ENCODE measurements around the gene BET1L.
"Not testable (repeated sequence)": the region's sequence is repeated elsewhere in the genome, so short reads cannot be mapped to it uniquely, and the experiment has no call there.

Gene BET1L

GRCh38 chr11:224424-224823 lies 17.2 kb upstream of the BET1L start:
- no peaks in the 10 kb centered on the region for H3K9me3 ChIP-seq (ENCODE audit: insufficient read depth, low read depth, low read length)
- no peak overlapping the region for H3K9ac ChIP-seq (ENCODE audit: low read depth, low read length)
- H3K27ac ChIP-seq (ENCODE audit: low read length): no peak overlapping the region
- H3K27me3 ChIP-seq (ENCODE audit: insufficient read depth, low read length): no peaks in the 10 kb centered on the region
- no peak overlapping the region for H3K4me3 ChIP-seq (ENCODE audit: low read length)
- no peaks in the 10 kb centered on the region for H3K4me1 ChIP-seq (ENCODE audit: insufficient read depth, low read length)
- H3K36me3 ChIP-seq (ENCODE audit: insufficient read depth, low read depth, low read length): no peaks in the 10 kb centered on the region

GRCh38 chr11:223884-224283 lies 16.7 kb upstream of the BET1L start:
- H3K4me1 ChIP-seq (ENCODE audit: insufficient read depth, low read length): no peaks in the 10 kb centered on the region
- H3K36me3 ChIP-seq (ENCODE audit: insufficient read depth, low read depth, low read length): no peaks in the 10 kb centered on the region
- H3K9me3 ChIP-seq (ENCODE audit: insufficient read depth, low read depth, low read length): no peaks in the 10 kb centered on the region
- H3K27ac ChIP-seq (ENCODE audit: low read length): no peak overlapping the region
- no peak overlapping the region for H3K4me3 ChIP-seq (ENCODE audit: low read length)
- no peak overlapping the region for H3K9ac ChIP-seq (ENCODE audit: low read depth, low read length)
- no peaks in the 10 kb centered on the region for H3K27me3 ChIP-seq (ENCODE audit: insufficient read depth, low read length)

DNA sequence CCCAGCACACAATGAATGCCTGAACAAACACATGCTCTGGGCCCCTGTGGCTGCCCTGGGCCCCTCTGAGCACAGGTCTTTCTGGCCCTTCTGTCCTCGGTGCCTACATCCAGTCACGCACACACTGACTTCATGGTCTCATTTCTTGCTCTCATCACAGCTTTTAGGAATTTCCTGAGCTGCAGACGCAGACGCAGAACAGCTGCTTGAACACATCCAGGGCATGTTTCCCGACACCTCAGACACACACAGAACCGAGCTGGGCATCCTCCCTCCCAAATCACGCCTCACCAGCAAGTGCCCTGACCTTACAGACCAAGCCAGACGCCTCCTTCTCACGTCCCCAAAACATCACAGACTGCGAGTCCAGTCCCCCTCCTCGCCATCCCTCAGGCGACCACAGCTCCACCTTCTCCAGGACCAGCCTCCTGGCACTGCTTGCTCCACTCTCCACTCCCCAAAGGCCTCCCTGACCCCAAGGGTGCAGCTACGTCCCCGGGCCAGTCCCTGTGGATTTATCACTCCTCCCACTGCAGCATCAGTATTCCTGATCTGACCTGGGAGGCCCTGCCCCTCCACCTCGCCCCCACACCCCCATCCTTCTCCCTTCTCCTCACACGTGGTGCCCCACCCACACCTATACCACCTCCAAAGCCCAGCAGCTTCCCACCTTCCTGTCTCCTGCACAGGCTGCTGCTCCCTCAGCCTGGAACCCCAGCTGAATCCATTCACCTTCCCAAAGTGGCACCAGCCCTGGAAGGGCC lies 16.0 kb upstream of the BET1L start:
- Histone ChIP-seq H3K9me3 (ENCODE audit: insufficient read depth, low read depth, low read length) (no peaks in the 10 kb centered on the region), H3K4me3 (ENCODE audit: low read length) (no peak overlapping the region), H3K27ac (ENCODE audit: low read length) (no peak overlapping the region), H3K9ac (ENCODE audit: low read depth, low read length) (no peak overlapping the region), H3K4me1 (ENCODE audit: insufficient read depth, low read length) (no peaks in the 10 kb centered on the region), H3K36me3 (ENCODE audit: insufficient read depth, low read depth, low read length) (no peaks in the 10 kb centered on the region; the same call in 1 of the 2 replicates), H3K27me3 (ENCODE audit: insufficient read depth, low read length) (no peaks in the 10 kb centered on the region)

DNA sequence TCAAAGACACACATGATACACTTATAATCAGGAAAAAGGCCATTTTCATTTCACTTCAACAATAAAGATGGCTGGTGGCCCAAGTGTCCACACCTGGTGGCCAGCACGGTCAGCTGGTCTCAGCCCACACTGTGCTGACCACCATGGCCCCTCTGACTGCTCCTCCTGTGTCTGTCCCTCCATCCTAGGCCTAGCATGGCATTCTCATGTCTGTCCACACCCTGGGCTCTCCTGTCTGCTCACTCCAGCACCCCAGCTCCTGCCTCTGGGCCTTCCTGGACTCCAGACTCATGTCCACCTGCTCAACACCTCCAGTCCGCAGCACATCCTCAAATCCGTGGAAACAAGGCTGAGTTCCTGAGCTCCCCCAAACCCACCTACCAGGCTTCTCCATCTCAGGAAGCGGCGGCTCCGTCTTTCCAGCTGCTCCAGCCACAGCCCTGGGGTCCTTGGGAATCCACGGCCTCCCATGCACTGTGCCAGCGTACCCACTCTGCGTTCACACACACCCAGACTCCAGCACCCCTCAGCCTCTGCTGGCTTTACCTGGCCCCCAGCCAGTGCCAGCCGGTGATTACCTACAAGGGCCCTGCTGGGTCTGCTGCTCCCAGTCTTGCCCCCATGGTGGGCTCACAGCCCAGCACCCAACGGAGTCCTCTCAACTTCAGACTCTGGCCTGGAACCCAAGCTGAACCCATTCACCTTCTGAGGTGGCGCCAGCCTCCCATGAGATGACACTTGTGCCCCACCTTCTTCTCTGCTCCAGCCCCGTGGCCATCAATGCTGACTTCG lies 15.0 kb upstream of the BET1L start:
- H3K4me1 ChIP-seq (ENCODE audit: insufficient read depth, low read length): no peaks in the 10 kb centered on the region
- H3K36me3 ChIP-seq (ENCODE audit: insufficient read depth, low read depth, low read length): no peaks in the 10 kb centered on the region; the same call in 1 of the 2 replicates
- H3K27me3 ChIP-seq (ENCODE audit: insufficient read depth, low read length): no peaks in the 10 kb centered on the region
- H3K4me3 ChIP-seq (ENCODE audit: low read length): no peak overlapping the region
- H3K27ac ChIP-seq (ENCODE audit: low read length): no peak overlapping the region
- H3K9ac ChIP-seq (ENCODE audit: low read depth, low read length): no peak overlapping the region
- no peaks in the 10 kb centered on the region for H3K9me3 ChIP-seq (ENCODE audit: insufficient read depth, low read depth, low read length)

DNA sequence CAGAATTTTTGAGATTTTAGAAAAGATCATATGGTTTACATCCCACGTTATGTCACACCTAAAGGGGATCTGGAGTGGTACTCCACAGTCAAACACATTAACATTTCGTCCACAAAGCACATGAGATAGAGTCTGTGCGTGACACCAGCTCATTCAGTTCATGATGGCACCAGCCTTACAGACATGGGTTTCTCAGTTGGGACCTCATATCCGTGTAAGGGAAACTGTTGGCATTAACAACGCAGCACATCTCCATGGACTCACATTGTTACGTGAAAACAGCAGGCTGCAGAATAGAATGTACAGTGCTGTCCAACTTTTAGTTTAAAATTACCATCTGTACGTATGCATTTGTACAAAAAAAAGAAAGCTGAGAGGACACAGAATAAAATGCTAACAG lies 14.3 kb upstream of the BET1L start:
- Histone ChIP-seq H3K27ac (ENCODE audit: low read length) (no peak overlapping the region), H3K36me3 (ENCODE audit: insufficient read depth, low read depth, low read length) (no peaks in the 10 kb centered on the region; the same call in none of the 2 replicates), H3K9me3 (ENCODE audit: insufficient read depth, low read depth, low read length) (no peaks in the 10 kb centered on the region), H3K4me3 (ENCODE audit: low read length) (no peak overlapping the region), H3K9ac (ENCODE audit: low read depth, low read length) (no peak overlapping the region), H3K27me3 (ENCODE audit: insufficient read depth, low read length) (no peaks in the 10 kb centered on the region), H3K4me1 (ENCODE audit: insufficient read depth, low read length) (no peaks in the 10 kb centered on the region)

DNA sequence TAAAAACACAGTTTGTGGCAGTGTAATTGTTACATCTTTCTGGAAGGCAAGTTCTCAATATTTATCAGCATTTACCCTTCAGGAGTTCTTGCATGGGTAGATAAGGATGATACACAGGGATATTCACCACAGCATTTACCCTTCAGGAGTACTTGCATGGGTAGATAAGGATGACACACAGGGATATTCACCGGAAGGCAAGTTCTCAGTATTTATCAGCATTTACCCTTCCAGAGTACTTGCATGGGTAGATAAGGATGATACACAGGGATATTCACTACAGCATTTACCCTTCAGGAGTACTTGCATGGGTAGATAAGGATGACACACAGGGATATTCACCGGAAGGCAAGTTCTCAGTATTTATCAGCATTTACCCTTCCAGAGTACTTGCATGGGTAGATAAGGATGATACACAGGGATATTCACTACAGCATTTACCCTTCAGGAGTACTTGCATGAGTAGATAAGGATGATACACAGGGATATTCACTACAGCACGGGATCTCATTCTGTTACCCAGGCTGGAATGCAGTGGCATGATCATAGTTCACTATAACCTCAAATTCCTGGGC lies 13.5 kb upstream of the BET1L start:
- H3K36me3 ChIP-seq (ENCODE audit: insufficient read depth, low read depth, low read length); H3K4me3 ChIP-seq (ENCODE audit: low read length); H3K4me1 ChIP-seq (ENCODE audit: insufficient read depth, low read length); H3K9ac ChIP-seq (ENCODE audit: low read depth, low read length); H3K9me3 ChIP-seq (ENCODE audit: insufficient read depth, low read depth, low read length); H3K27me3 ChIP-seq (ENCODE audit: insufficient read depth, low read length); H3K27ac ChIP-seq (ENCODE audit: low read length): not testable (repeated sequence)

DNA sequence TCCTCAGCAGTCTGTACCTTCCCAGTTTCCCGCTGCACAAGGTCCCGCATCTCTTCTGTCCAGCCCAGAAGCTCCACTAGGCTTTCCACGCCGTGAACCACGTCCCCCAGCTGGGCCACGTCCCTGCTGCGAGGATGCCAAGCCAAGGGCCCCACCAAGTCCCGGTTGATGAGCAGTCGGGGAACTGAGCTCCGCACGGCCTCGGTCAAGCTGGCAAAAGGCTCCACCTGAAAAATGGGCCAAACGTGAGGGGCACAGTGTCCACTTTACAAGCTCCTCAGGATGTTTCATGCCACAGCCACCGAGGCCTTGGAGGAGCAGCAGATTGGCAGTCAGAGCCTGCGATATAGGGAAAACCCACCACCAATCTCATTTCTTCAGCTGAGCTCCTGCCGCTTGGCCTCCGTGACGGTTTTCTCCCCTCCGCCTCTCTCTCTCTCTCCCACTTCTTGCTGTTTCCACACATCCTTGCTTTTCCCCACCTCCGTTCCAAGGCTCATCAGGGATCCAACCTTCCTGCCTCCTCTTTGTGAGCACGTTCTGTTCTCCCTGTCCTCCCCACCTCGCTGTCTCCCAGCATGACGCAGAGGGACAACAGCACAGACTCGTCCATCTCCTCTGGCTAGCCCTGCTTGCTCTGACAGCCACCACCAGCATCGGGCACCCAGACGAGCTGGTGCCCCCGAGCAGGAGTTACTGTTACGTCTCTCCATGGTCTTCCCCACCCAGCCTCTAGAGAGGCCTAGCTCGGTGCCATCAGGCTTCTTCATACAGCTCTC lies 11.8 kb upstream of the BET1L start:
- no peaks in the 10 kb centered on the region for H3K27me3 ChIP-seq (ENCODE audit: insufficient read depth, low read length)

DNA sequence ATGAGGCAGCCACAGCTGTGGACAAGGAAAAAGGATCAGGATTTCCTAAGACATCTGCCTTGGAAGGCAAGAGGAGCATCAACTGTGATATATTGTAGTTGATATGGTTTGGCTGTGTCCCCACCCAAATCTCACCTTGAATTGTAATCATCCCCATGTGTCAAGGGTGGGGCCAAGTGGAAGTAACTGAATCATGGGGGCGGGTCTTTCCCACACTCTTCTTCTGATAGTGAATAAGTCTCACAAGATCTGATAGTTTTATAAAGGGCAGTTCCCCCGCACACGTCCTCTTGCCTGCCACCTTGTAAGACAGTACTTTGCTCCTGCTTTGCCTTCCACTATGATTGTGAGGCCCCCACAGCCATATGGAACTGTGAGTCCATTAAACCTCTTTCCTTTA lies 10.5 kb upstream of the BET1L start:
- H3K9ac ChIP-seq (ENCODE audit: low read depth, low read length): no peak overlapping the region
- H3K27me3 ChIP-seq (ENCODE audit: insufficient read depth, low read length): no peaks in the 10 kb centered on the region
- H3K27ac ChIP-seq (ENCODE audit: low read length): no peak overlapping the region
- H3K4me1 ChIP-seq (ENCODE audit: insufficient read depth, low read length): no peaks in the 10 kb centered on the region
- no peaks in the 10 kb centered on the region for H3K9me3 ChIP-seq (ENCODE audit: insufficient read depth, low read depth, low read length)
- H3K36me3 ChIP-seq (ENCODE audit: insufficient read depth, low read depth, low read length): peaks cover 31% of the 10 kb centered on the region
- H3K4me3 ChIP-seq (ENCODE audit: low read length): no peak overlapping the region

More for the DNA sequence above, 11.8 kb upstream of the BET1L start:
- Histone ChIP-seq H3K27ac (ENCODE audit: low read length) (no peak overlapping the region), H3K36me3 (ENCODE audit: insufficient read depth, low read depth, low read length) (peaks cover 20% of the 10 kb centered on the region), H3K9me3 (ENCODE audit: insufficient read depth, low read depth, low read length) (no peaks in the 10 kb centered on the region), H3K9ac (ENCODE audit: low read depth, low read length) (no peak overlapping the region), H3K4me3 (ENCODE audit: low read length) (no peak overlapping the region), H3K4me1 (ENCODE audit: insufficient read depth, low read length) (no peaks in the 10 kb centered on the region)

DNA sequence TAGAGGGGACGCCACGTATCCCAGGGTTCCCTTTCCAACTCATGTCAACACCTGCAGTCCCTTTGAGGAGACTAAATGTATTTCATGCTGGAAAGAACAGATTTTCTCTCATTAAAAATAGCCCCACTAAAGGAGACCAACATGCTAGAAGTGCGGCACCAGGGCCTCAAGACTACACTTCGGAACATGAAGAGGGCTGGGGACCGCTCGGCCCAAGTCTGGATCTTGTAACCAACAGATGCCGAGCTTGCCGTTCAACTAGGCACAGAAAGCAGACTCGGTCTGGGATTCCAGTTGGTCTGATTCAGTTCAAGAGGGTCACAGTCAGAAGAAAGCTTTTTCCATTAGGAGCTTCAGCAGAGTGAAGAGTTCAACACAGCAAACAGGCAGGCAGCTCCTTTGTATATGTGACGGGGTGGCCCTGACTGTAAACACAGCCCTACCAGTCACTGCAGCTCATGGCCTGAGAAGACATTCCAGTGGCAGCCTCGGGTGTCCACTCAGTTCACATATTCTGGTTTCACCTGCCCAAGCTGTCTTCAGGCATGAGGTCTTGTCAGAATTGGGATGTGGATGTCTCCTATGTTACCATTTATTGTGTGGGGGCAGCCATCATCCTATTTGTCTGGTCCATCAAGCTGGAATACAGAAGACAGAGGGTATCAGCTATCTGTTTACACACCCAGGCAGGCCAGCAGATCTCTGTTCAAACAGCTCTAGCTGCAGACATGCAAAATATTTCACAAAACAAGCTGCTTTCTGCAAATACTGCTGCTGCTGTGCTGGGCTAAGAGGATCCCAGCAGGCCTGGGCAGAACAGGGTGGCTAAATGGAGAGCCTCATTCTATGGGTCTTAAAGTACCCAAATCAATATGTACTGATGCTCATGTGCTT lies 9.1 kb upstream of the BET1L start:
- no peak overlapping the region for H3K27ac ChIP-seq (ENCODE audit: low read length)

GRCh38 chr11:215581-216037 lies 8.4 kb upstream of the BET1L start:
- no peaks in the 10 kb centered on the region for H3K4me1 ChIP-seq (ENCODE audit: insufficient read depth, low read length)
- H3K9ac ChIP-seq (ENCODE audit: low read depth, low read length): no peak overlapping the region
- H3K27ac ChIP-seq (ENCODE audit: low read length): no peak overlapping the region
- H3K4me3 ChIP-seq (ENCODE audit: low read length): no peak overlapping the region
- H3K9me3 ChIP-seq (ENCODE audit: insufficient read depth, low read depth, low read length): no peaks in the 10 kb centered on the region
- peaks cover 52% of the 10 kb centered on the region for H3K36me3 ChIP-seq (ENCODE audit: insufficient read depth, low read depth, low read length)
- H3K27me3 ChIP-seq (ENCODE audit: insufficient read depth, low read length): no peaks in the 10 kb centered on the region

More for the DNA sequence above, 9.1 kb upstream of the BET1L start:
- Histone ChIP-seq H3K36me3 (ENCODE audit: insufficient read depth, low read depth, low read length) (peaks cover 45% of the 10 kb centered on the region), H3K9ac (ENCODE audit: low read depth, low read length) (no peak overlapping the region), H3K9me3 (ENCODE audit: insufficient read depth, low read depth, low read length) (no peaks in the 10 kb centered on the region), H3K27me3 (ENCODE audit: insufficient read depth, low read length) (no peaks in the 10 kb centered on the region), H3K4me1 (ENCODE audit: insufficient read depth, low read length) (no peaks in the 10 kb centered on the region), H3K4me3 (ENCODE audit: low read length) (no peak overlapping the region)
